DOHH2 (cell line): ENCODE results near the gene TRA2B.

Experiments used
- EZH2phosphoT487 ChIP-seq: fragments of 200-600 bp; sonication (generic); IDR thresholded peaks from 2 replicates; pipeline ENCODE4 v1.6.1; 2017; ENCODE audit warnings: borderline replicate concordance, mild to moderate bottlenecking, antibody characterized with exemption, low read length, moderate library complexity, mixed read lengths
- TF ChIP-seq, protein P1 (sequence below): fragments of 200-600 bp; sonication (generic); IDR thresholded peaks from one replicate; pipeline ENCODE4 v1.5.1; 2014; ENCODE audit warnings: antibody characterized with exemption, mild to moderate bottlenecking, low read depth, low read length; ENCODE audit not compliant: poor library complexity, severe bottlenecking

DNA sequence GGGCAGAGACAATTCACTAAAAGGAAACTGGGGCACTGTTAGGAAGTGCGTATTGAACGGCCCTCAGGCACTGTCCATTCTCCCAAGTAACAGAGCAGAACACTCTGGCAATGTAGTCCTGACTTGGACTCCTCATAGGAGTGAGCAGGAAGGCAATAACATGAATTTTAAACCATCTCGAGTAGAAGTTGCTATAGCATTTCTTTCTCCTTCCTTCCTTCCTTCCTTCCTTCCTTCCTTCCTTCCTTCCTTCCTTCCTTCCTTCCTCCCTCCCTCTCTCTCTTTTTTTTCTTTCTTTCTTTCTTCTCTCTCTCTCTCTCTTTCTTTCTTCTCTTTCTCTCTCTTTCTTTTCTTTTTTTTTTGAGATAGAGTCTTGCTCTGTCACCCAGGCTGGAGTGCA, 46.4 kb upstream of the TRA2B start:
- TF ChIP-seq, protein P1, sequence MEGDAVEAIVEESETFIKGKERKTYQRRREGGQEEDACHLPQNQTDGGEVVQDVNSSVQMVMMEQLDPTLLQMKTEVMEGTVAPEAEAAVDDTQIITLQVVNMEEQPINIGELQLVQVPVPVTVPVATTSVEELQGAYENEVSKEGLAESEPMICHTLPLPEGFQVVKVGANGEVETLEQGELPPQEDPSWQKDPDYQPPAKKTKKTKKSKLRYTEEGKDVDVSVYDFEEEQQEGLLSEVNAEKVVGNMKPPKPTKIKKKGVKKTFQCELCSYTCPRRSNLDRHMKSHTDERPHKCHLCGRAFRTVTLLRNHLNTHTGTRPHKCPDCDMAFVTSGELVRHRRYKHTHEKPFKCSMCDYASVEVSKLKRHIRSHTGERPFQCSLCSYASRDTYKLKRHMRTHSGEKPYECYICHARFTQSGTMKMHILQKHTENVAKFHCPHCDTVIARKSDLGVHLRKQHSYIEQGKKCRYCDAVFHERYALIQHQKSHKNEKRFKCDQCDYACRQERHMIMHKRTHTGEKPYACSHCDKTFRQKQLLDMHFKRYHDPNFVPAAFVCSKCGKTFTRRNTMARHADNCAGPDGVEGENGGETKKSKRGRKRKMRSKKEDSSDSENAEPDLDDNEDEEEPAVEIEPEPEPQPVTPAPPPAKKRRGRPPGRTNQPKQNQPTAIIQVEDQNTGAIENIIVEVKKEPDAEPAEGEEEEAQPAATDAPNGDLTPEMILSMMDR, result no peak
- no peak for TF ChIP-seq EZH2phosphoT487
